H1 (cell line): Measurements from ENCODE around the gene TXNDC15. TPM values are rescaled to one million over a fixed set of nuclear protein-coding genes. Genes with fewer than 3 reads are reported as not detected.

Experiments
- CTCF ChIA-PET: fragments of 300-600 bp; sonication (Branson Sonifier 250); formaldehyde crosslinking; loops from one replicate; lab custom pipeline; 2021; ENCODE audit not compliant: partially characterized antibody; lab: Charles Lee
- POLR2A ChIA-PET: fragments of 300-600 bp; sonication (Branson Sonifier 250); formaldehyde crosslinking; loops from one replicate; lab custom pipeline; 2021; ENCODE audit warnings: inconsistent platforms; ENCODE audit not compliant: partially characterized antibody; lab: Charles Lee
- DNase-seq, 2 experiments: peaks; one replicate each; pipeline versions ENCODE4 v3.0.0 to v3.0.0-alpha.2; 2010 to 2022; ENCODE audit warnings: low spot score in 2 of 2, low read depth in 1 of 2, mixed read lengths in 1 of 2
- FAIRE-seq: peaks from 2 replicates; lab custom pipeline; 2011; peaks lifted over from hg19 to GRCh38; lab: Jason Lieb, UNC
- H2AFZ ChIP-seq: 2 replicates; pipeline ENCODE4 v1.8.1; 2012; ENCODE audit warnings: low read length, inconsistent platforms
- H2AK5ac ChIP-seq: 2 replicates; pipeline ENCODE4 v1.6.1; 2013; ENCODE audit warnings: low read depth, low read length
- H2BK120ac ChIP-seq: replicated peaks from 2 replicates; pipeline ENCODE3; 2013; ENCODE audit warnings: low read depth, low read length, inconsistent platforms
- H2BK12ac ChIP-seq: 2 replicates; pipeline ENCODE4 v1.6.1; 2013; ENCODE audit warnings: low read depth, low read length
- H2BK15ac ChIP-seq: 2 replicates; pipeline ENCODE4 v1.6.1; 2013; ENCODE audit warnings: low read length
- H2BK20ac ChIP-seq: 2 replicates; pipeline ENCODE4 v1.6.1; 2013; ENCODE audit warnings: low read length
- H2BK5ac ChIP-seq: 2 replicates; pipeline ENCODE4 v1.6.1; 2013; ENCODE audit warnings: low read depth, low read length
- H3K14ac ChIP-seq: 2 replicates; pipeline ENCODE4 v1.6.1; 2013; ENCODE audit warnings: inconsistent platforms; ENCODE audit not compliant: insufficient read length
- H3K18ac ChIP-seq: 2 replicates; pipeline ENCODE4 v1.6.1; 2013; ENCODE audit warnings: low read length; ENCODE audit errors: extremely low read depth
- H3K23ac ChIP-seq: 2 replicates; pipeline ENCODE4 v1.6.1; 2013; ENCODE audit warnings: inconsistent platforms; ENCODE audit not compliant: insufficient read length
- H3K23me2 ChIP-seq: 2 replicates; pipeline ENCODE4 v1.6.1; 2013; ENCODE audit warnings: low read depth, low read length
- H3K27ac ChIP-seq: 2 replicates; pipeline ENCODE4 v1.6.1; 2011; ENCODE audit warnings: low read depth, low read length, inconsistent platforms
- H3K27me3 ChIP-seq, 4 experiments: replicated peaks in 1 of 4; 1 replicate in 1 of 4; 2 replicates in 3 of 4; pipeline versions ENCODE4 v1.6.1 to v1.8.1; 2011 to 2013; ENCODE audit warnings: low read length in 3 of 4, mild to moderate bottlenecking in 3 of 4, inconsistent platforms in 2 of 4, mixed read lengths in 2 of 4, moderate library complexity in 1 of 4; ENCODE audit not compliant: control insufficient read depth in 3 of 4, insufficient read depth in 3 of 4; ENCODE audit errors: extremely low read depth in 1 of 4
- H3K36me3 ChIP-seq, 4 experiments: 2 replicates each; pipeline versions ENCODE4 v1.6.1 to v1.8.1; 2011 to 2013; ENCODE audit warnings: mild to moderate bottlenecking in 4 of 4, low read length in 3 of 4, moderate library complexity in 2 of 4, control low read depth in 1 of 4, inconsistent platforms in 1 of 4; ENCODE audit not compliant: insufficient read depth in 4 of 4, control insufficient read depth in 2 of 4
- H3K4ac ChIP-seq: replicated peaks from 2 replicates; pipeline ENCODE3; 2013; ENCODE audit warnings: low read length, low read depth, mixed read lengths, inconsistent platforms; ENCODE audit not compliant: insufficient read length
- H3K4me1 ChIP-seq, 4 experiments: replicated peaks in 1 of 4; 1 replicate in 1 of 4; 2 replicates in 3 of 4; pipeline versions ENCODE4 v1.6.1 to v1.8.1; 2011 to 2013; ENCODE audit warnings: low read length in 3 of 4, inconsistent platforms in 2 of 4, mixed read lengths in 1 of 4; ENCODE audit not compliant: insufficient read depth in 4 of 4, control insufficient read depth in 3 of 4
- H3K4me2 ChIP-seq, 2 experiments: 2 replicates each; pipeline versions ENCODE4 v1.6.1 to v1.8.1; 2011 to 2013; ENCODE audit warnings: low read depth in 2 of 2, low read length in 2 of 2, control low read depth in 1 of 2, inconsistent platforms in 1 of 2, mild to moderate bottlenecking in 1 of 2; ENCODE audit not compliant: insufficient read depth in 1 of 2
- H3K4me3 ChIP-seq, 4 experiments: fragments of 200-600, 300-600 bp in 1 of 4; sonication (generic), shearing (Covaris generic), sonication (Bioruptor Twin) in 1 of 4; 2 replicates each; pipeline versions ENCODE4 v1.5.1 to v1.8.1; 2011 to 2016; ENCODE audit warnings: low read length in 4 of 4, low read depth in 3 of 4, control low read depth in 2 of 4, inconsistent platforms in 2 of 4, mild to moderate bottlenecking in 2 of 4, mixed read lengths in 1 of 4, moderate library complexity in 1 of 4; ENCODE audit not compliant: insufficient read depth in 2 of 4; ENCODE audit errors: extremely low read depth in 1 of 4
- H3K56ac ChIP-seq: replicated peaks from 2 replicates; pipeline ENCODE3; 2013; ENCODE audit warnings: low read depth, mild to moderate bottlenecking, mixed read lengths, low read length, inconsistent platforms; ENCODE audit not compliant: insufficient read length
- H3K79me1 ChIP-seq: 2 replicates; pipeline ENCODE4 v1.6.1; 2013; ENCODE audit warnings: low read depth, low read length, control low read depth
- H3K79me2 ChIP-seq, 2 experiments: 2 replicates each; pipeline versions ENCODE4 v1.6.1 to v1.8.1; 2012 to 2013; ENCODE audit warnings: low read length in 2 of 2, mild to moderate bottlenecking in 2 of 2, inconsistent platforms in 1 of 2; ENCODE audit not compliant: insufficient read depth in 2 of 2, control insufficient read depth in 1 of 2
- H3K9ac ChIP-seq, 4 experiments: replicated peaks in 1 of 4; 1 replicate in 1 of 4; 2 replicates in 3 of 4; pipeline versions ENCODE4 v1.6.1 to v1.8.1; 2011 to 2013; ENCODE audit warnings: low read depth in 3 of 4, low read length in 3 of 4, control low read depth in 2 of 4, mild to moderate bottlenecking in 2 of 4, moderate library complexity in 2 of 4, inconsistent platforms in 1 of 4; ENCODE audit errors: extremely low read depth in 1 of 4
- H3K9me3 ChIP-seq, 2 experiments: 2 replicates each; pipeline versions ENCODE4 v1.6.1 to v1.8.1; 2012 to 2013; ENCODE audit warnings: mild to moderate bottlenecking in 2 of 2, moderate library complexity in 2 of 2, control low read depth in 1 of 2, inconsistent platforms in 1 of 2, low read depth in 1 of 2, low read length in 1 of 2, mixed read lengths in 1 of 2; ENCODE audit not compliant: insufficient read depth in 2 of 2
- H4K20me1 ChIP-seq, 2 experiments: replicated peaks in 1 of 2; 2 replicates each; pipeline versions ENCODE3 to v1.8.1; 2011 to 2013; ENCODE audit warnings: inconsistent platforms in 2 of 2, low read length in 2 of 2, mild to moderate bottlenecking in 1 of 2; ENCODE audit not compliant: insufficient read depth in 2 of 2, control insufficient read depth in 1 of 2
- H4K5ac ChIP-seq: 2 replicates; pipeline ENCODE4 v1.6.1; 2013; ENCODE audit warnings: low read length, low read depth, mixed read lengths, inconsistent platforms; ENCODE audit not compliant: insufficient read length
- H4K8ac ChIP-seq: 2 replicates; pipeline ENCODE4 v1.8.0; 2013; ENCODE audit warnings: mild to moderate bottlenecking, moderate library complexity, low read length, inconsistent platforms; ENCODE audit not compliant: insufficient read depth; ENCODE audit errors: extremely low read depth
- H4K91ac ChIP-seq: replicated peaks from 2 replicates; pipeline ENCODE3; 2013; ENCODE audit warnings: low read length, mixed read lengths, inconsistent platforms; ENCODE audit not compliant: insufficient read length
- BRCA1 ChIP-seq: IDR thresholded peaks from 2 replicates; pipeline ENCODE4 v1.6.1; 2012; ENCODE audit warnings: low read depth, low read length, improper control_type of control experiment
- CEBPB ChIP-seq: IDR thresholded peaks from 2 replicates; pipeline ENCODE4 v1.6.1; 2012; ENCODE audit warnings: low read depth, low read length
- CHD2 ChIP-seq: IDR thresholded peaks from 2 replicates; pipeline ENCODE4 v1.6.1; 2012; ENCODE audit warnings: low read length, improper control_type of control experiment
- SP4 ChIP-seq: IDR thresholded peaks from 2 replicates; pipeline ENCODE4 v1.6.1; 2012; ENCODE audit warnings: low read length, inconsistent platforms
- SUZ12 ChIP-seq: fragments of 200-600 bp; sonication (generic); IDR thresholded peaks from 2 replicates; pipeline ENCODE4 v1.6.1; 2012; ENCODE audit warnings: mild to moderate bottlenecking, inconsistent platforms, low read length, moderate library complexity, mixed read lengths
- USF2 ChIP-seq: IDR thresholded peaks from 2 replicates; pipeline ENCODE4 v1.6.1; 2011; ENCODE audit warnings: low read length, improper control_type of control experiment
- YY1 ChIP-seq: IDR thresholded peaks from 2 replicates; pipeline ENCODE4 v1.6.1; 2011; ENCODE audit warnings: low read depth, mild to moderate bottlenecking, low read length
- WGBS, 2 experiments: shearing (Covaris generic) in 1 of 2; methylation state at CpG; one replicate each; pipeline versions ENCODE4 v1.1.6 to v1.1.7; 2013 to 2015; ENCODE audit warnings: low lambda C conversion rate in 2 of 2, mixed read lengths in 2 of 2, inconsistent platforms in 1 of 2, low coverage in 1 of 2, missing lambda C conversion rate in 1 of 2; ENCODE audit not compliant: insufficient replicate concordance in 2 of 2, insufficient coverage in 1 of 2, insufficient read length in 1 of 2; ENCODE audit errors: extremely low coverage in 1 of 2, missing lambda C conversion rate in 1 of 2; 5-methylcytosine and 5-hydroxymethylcytosine counted together
- long read RNA-seq, 2 experiments: library from RNA in 1 of 2; library from capped mRNA in 1 of 2; stranded (forward); transcript quantifications; one replicate each; pipeline ENCODE4 v2.0.0, GENCODE V29; 2021; ENCODE audit warnings: inconsistent platforms in 1 of 2
- polyA minus RNA-seq, 3 experiments: library from RNA; depleted of rRNA, polyadenylated mRNA; stranded (reverse); fragments of >200 nt; gene quantifications; 1 replicate in 2 of 3; 2 replicates in 1 of 3; pipeline ENCODE4 v1.2.3, GENCODE V29; 2011
- polyA plus RNA-seq, 7 experiments: library from polyadenylated mRNA; depleted of rRNA in 3 of 7; stranded (reverse) in 5 of 7; unstranded in 2 of 7; fragments of >200 nt in 5 of 7; fragments of 200-250 nt in 2 of 7; gene quantifications; 1 replicate in 5 of 7; 2 replicates in 1 of 7; 4 replicates in 1 of 7; pipeline versions ENCODE4 v1.2.1 to v1.2.3, GENCODE V29; 2011 to 2013; ENCODE audit warnings: missing spikeins in 2 of 7, mixed read lengths in 2 of 7
- total RNA-seq: library from RNA; stranded (reverse); fragmentation: NEBNext Ultra II Directional; extraction: Animal tissue kit (Norgen Biotek cat#: 25700); gene quantifications from 2 replicates; pipeline ENCODE4 v1.2.1, GENCODE V29; 2021

The TXNDC15 gene
- 30.8 and 34.5 TPM in 2 replicates for total RNA-seq
- polyA plus RNA-seq (2011; rRNA removed), result 20.1 and 22.8 TPM in 2 replicates
- polyA plus RNA-seq (2011; cell fraction: cytosol; rRNA removed), result 27.2 TPM
- 34.6 TPM for polyA plus RNA-seq (2011; cell fraction: nucleus; rRNA removed)
- 28.8 to 35.9 TPM (median 32.2 TPM) in 4 replicates for polyA plus RNA-seq (2012, experiment 1 of 2)
- 23.7 TPM for polyA plus RNA-seq (2012, experiment 2 of 2)
- 46.3 TPM for polyA plus RNA-seq (2013, experiment 1 of 2)
- polyA plus RNA-seq (2013, experiment 2 of 2), result 52.6 TPM
- 31.6 and 32.9 TPM in 2 replicates for polyA minus RNA-seq (2011; rRNA and poly(A)+ RNA removed)
- 16.2 TPM for polyA minus RNA-seq (2011; cell fraction: cytosol; rRNA and poly(A)+ RNA removed)
- polyA minus RNA-seq (2011; cell fraction: nucleus; rRNA and poly(A)+ RNA removed), result 13.2 TPM
- long read RNA-seq, experiment 1, transcript TXNDC15-201 (5 exons, 3,548 nt), result major isoform, 15 of 38 reads
- long read RNA-seq, experiment 1, partial matches to known transcripts, result 9 of 38 reads
- long read RNA-seq, experiment 1, other reads (novel, unspliced or antisense), result 14 of 38 reads
- long read RNA-seq, experiment 2, transcript TXNDC15-201 (5 exons, 3,548 nt), result major isoform, 23 of 30 reads
- long read RNA-seq, experiment 2, partial matches to known transcripts, result 5 of 30 reads
- long read RNA-seq, experiment 2, other reads (novel, unspliced or antisense), result 2 of 30 reads

GRCh38 chr5:134873987-134874830 lies at the start of gene TXNDC15:
TSS of gene TXNDC15 (plus strand) at chr5:134874371. CDS start at chr5:134874428, 57 bp downstream.
- no peaks in the 10 kb centered on the region for H3K27me3 ChIP-seq
- DNase-seq (peak; percentile 61 to 89), FAIRE-seq (no peak)
- H2BK5ac ChIP-seq, result peak within 1 kb of the TSS; percentile 95
- H3K79me2 ChIP-seq, result no peaks in the 10 kb centered on the region; a peak in 2 of 4 replicates
- peak within 1 kb of the TSS; percentile 99 for H3K56ac ChIP-seq
- H4K5ac ChIP-seq, result peak within 1 kb of the TSS; percentile 97
- ChIA-PET POLR2A (interaction anchor here (0.6 to 5.6 kb wide), 15 partner anchors 9 to 529 kb away, joined by 3 to 54 read pairs (median 4); partner anchors contain the start of genes C5orf24 and PCBD2), CTCF (interaction anchor here (0.6 to 1.2 kb wide), 4 partner anchors 10 to 36 kb away, joined by 3 to 6 read pairs (median 3); no protein-coding TSS in a partner anchor)
- WGBS, 2 experiments, result 3% methylated on average over 79 of the region's 79 CpGs; no CpG with 5 or more reads in 1 of the 2 experiments
- no peak within 1 kb of the TSS for H3K23ac ChIP-seq
- H3K4me1 ChIP-seq, result peaks cover 0 to 12% (median 8%) of the 10 kb centered on the region in 4 experiments; a peak in 6 of 7 replicates
- peaks cover 9% of the 10 kb centered on the region for H3K23me2 ChIP-seq
- peak within 1 kb of the TSS; percentile 79 to 90 (median 86) for H3K9ac ChIP-seq
- H4K20me1 ChIP-seq, result no peaks in the 10 kb centered on the region
- H2BK120ac ChIP-seq, result peak within 1 kb of the TSS; percentile 89
- H3K27ac ChIP-seq, result peak within 1 kb of the TSS; percentile 79; the same call in 1 of the 2 replicates
- peak within 1 kb of the TSS; percentile 78 to 87 for H3K4me2 ChIP-seq
- H4K91ac ChIP-seq, result peak within 1 kb of the TSS; percentile 98
- H3K4ac ChIP-seq, result peak within 1 kb of the TSS; percentile 73
- H4K8ac ChIP-seq, result peak within 1 kb of the TSS; percentile 99
- H3K36me3 ChIP-seq, result no peaks in the 10 kb centered on the region
- no peaks in the 10 kb centered on the region for H3K9me3 ChIP-seq
- H2BK12ac ChIP-seq, result peak within 1 kb of the TSS; percentile 75; the same call in 1 of the 2 replicates
- peak within 1 kb of the TSS; percentile 96 for H2AFZ ChIP-seq
- no peak within 1 kb of the TSS; the same call in 1 of the 2 replicates for H2BK20ac ChIP-seq
- no peak within 1 kb of the TSS for H3K14ac ChIP-seq
- H3K79me1 ChIP-seq, result 0 out of 2 replicates have a peak, but pooled peaks cover 3% of the 10 kb centered on the region
- H3K18ac ChIP-seq, result peak within 1 kb of the TSS; percentile 98
- no peak within 1 kb of the TSS for H2AK5ac ChIP-seq
- peak within 1 kb of the TSS; percentile 73 to 93 (median 78) for H3K4me3 ChIP-seq
- peak within 1 kb of the TSS; percentile 92; the same call in 1 of the 2 replicates for H2BK15ac ChIP-seq
- no peak for TF ChIP-seq USF2
- 0 out of 2 replicates have a peak, but pooled peaks have one; percentile 37 for TF ChIP-seq SP4
- TF ChIP-seq SUZ12, result no peak
- TF ChIP-seq YY1, result peak; percentile 100
- TF ChIP-seq CEBPB, result no peak
- no peak for TF ChIP-seq BRCA1
- TF ChIP-seq CHD2, result no peak
